G401 (cell line): ENCODE measurements around the gene DTWD1. TPM values are rescaled to one million over a fixed set of nuclear protein-coding genes. Genes with fewer than 3 reads are reported as not detected.
"Not testable (repeated sequence)": the region's sequence is repeated elsewhere in the genome, so short reads cannot be mapped to it uniquely, and the experiment has no call there.

ENCODE experiments used
- DNase-seq: peaks from one replicate; pipeline ENCODE4 v3.0.0-alpha.2; 2015; ENCODE audit warnings: low spot score
- in situ Hi-C: cut with HindIII; loops from 2 replicates; pipeline ENCODE4 v1.10.0; 2016; ENCODE audit warnings: low sequenced_read_pairs, mixed read lengths
- total RNA-seq: library from RNA; depleted of rRNA; stranded (reverse); fragments of >200 nt; shearing (Covaris generic); gene quantifications from 2 replicates; pipeline ENCODE4 v1.2.3, GENCODE V29; 2014; rRNA removed

DTWD1 gene
- total RNA-seq, 1 experiment from 2014 or later = 28.2 TPM

- in situ Hi-C loops = no loop called here
- no peak for DNase-seq
Measured at GRCh38 chr15:49697121-49697520, 76.3 kb downstream of the DTWD1 start.

DNA sequence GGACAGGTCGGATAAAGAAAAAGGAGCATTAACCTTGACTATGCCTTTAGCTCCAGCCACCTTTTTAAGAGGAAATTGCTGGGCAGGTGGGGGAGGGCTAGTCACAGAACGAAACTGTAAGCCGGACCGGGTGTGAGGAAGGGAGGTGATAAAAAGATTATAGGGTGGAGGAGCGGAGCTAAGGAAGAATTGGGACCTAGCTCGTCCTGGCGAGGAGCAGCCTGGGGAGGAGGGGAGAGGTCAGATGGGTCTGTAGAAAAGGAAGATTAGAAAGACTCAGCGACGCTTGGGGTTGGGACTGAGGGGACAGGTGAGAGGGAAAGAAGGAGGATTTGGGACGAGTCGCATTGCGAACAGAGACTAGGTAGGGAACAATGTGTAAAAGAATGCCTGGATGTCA lies 82.1 kb downstream of the DTWD1 start:
- DNase-seq, in situ Hi-C loops: not testable (repeated sequence)

Other genes starting within 250 kb of the DTWD1 start
- gene FGF7, start 197.8 kb upstream of the DTWD1 start, total RNA-seq = not detected in 2 replicates
- gene FAM227B, start 230 bp upstream of the DTWD1 start, total RNA-seq = 0.12 and 8.2 TPM in 2 replicates